Frontal cortex (tissue), 4 donors: ENCODE measurements around the gene CTR9. TPM values are rescaled to one million over a fixed set of nuclear protein-coding genes. Genes with fewer than 3 reads are reported as not detected.
A peak's percentile ranks its signal among the peaks of the same experiment; 100 is the strongest.

Experiments
- DNase-seq, 2 donors: peaks; one replicate each; pipeline ENCODE4 v3.0.0; 2012; ENCODE audit warnings: low spot score in 2 of 2
- FAIRE-seq: peaks from 2 replicates; lab custom pipeline; 2012; peaks lifted over from hg19 to GRCh38; lab: Jason Lieb, UNC
- total RNA-seq: library from RNA; depleted of rRNA; stranded (reverse); fragments of >200 nt; gene quantifications from one replicate; pipeline ENCODE4 v1.2.3, GENCODE V29; 2014
- donor health status: control.
- donor health status: control.
- donor health status: control.

Gene CTR9
- total RNA-seq: 39.9 TPM

GRCh38 chr11:10750838-10751580 is at the start of gene CTR9:
TSS of gene CTR9 (plus strand) at chr11:10751246. CDS start at chr11:10751413, 167 bp downstream.
- FAIRE-seq (no peak), DNase-seq (peak; percentile 66 to 81)

GRCh38 chr11:10701982-10702381 is 49.1 kb upstream of the CTR9 start:
- no peak for FAIRE-seq
- DNase-seq: no peak

DNA sequence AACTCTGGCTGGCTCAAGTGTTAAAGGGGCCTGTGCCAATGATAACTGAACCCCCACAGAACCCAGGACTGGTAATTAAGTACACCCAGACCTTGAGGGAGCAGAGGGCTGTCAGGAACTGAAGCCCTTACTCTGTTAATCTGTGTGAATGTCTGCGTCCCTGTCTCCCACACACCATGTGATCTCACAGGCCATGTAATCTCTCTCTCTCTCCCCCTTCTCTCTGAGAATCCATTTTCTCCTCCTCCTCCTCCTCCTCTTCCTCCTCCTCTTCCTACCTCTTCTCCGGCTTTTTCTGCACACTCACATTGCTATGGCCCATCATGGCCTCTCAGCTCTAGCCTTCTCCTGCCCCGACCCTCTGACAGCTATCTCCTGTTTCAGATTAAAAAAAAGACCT is 42.9 kb upstream of the CTR9 start:
- FAIRE-seq (no peak), DNase-seq (no peak)

- FAIRE-seq (no peak), DNase-seq (no peak)
These were observed 41.6 kb upstream of the CTR9 start for GRCh38 chr11:10709299-10710086.

DNA sequence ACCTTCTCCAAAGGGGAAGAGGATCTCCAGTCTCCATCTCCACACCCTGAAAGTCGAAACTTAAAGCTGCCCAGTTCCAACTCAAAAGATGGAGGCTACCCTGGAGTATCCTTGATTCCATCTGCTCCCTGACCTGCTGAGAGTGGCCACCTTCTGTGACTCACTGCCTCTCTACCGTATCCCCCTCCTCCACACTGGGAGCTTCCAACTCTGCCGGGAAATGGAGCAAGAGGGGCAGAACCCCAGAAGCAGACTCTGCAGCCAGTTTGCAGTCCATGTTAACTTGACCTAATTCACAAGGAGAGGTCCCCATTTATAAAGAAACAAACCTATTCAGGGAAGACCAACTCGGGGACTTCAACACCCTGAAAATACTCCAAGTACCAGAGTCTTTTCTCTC is 35.5 kb upstream of the CTR9 start:
- DNase-seq: peak in 1 of 2 donors; percentile 33
- no peak for FAIRE-seq

GRCh38 chr11:10716122-10716521 is 34.9 kb upstream of the CTR9 start:
- DNase-seq: no peak
- no peak for FAIRE-seq

GRCh38 chr11:10716543-10717259 is 34.3 kb upstream of the CTR9 start:
- FAIRE-seq: no peak
- no peak for DNase-seq

DNA sequence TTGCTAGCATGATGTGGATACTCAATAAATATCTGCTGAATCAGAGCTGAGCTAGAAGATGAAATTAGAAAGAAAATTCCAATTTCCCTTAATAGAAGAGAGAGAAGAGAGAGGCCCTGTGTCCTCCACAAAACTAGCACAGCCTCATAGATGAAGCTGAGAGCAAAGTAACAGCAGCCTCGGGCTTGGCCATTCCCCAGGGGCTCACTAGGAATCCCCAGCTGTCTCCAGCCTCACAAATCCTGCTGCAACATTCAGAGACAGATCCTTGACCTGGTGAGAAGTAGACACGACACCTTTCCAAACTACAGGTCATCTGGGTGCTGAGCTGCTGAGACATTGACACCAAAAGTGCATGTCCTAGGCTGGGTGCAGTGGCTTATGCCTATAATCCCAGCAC is 31.4 kb upstream of the CTR9 start:
- DNase-seq (no peak), FAIRE-seq (no peak)

DNA sequence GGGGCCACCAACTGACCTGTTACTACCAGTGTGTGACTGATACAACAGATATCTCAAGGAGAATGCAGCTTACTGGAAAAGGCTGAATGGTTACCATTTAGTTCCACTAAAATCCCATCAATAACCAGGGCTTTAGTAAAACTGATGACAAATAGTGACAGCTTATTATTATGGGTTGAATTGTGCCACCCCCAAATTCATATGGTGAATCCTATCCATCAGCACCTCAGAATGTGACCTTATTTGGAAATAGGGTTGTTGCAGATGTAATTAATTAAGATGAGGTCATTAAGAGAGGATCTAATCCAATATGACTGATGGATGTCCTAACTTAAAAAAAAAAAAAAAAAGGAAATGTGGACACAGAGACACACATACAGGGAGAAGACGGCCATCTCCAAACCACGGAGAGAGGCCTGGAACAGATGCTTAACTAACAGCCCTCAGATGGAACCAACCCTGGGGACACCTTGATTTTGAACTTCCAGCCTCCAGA is 30.1 kb upstream of the CTR9 start:
- no peak for FAIRE-seq
- no peak for DNase-seq

- no peak for DNase-seq
- no peak for FAIRE-seq
These were observed 28.7 kb upstream of the CTR9 start for GRCh38 chr11:10722307-10722706.

GRCh38 chr11:10725114-10725906 is 25.7 kb upstream of the CTR9 start:
- no peak for DNase-seq
- no peak for FAIRE-seq

DNA sequence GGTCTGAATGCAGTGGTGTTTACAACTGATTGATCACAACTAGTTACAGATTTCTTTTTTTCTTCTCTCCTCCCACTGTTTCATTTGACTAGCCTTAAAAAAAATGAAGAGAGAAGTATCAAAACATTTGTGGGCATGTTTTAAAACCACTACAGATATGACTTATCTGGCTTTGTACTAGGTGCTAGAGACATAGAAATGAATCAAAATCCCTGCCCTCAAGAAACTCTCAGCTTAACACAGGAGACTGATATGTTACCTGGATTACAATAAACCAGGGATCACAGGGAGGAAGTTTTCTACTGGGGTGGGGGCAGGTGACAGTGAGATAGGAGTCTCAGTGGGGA is 25.2 kb upstream of the CTR9 start:
- DNase-seq (no peak), FAIRE-seq (no peak)

DNA sequence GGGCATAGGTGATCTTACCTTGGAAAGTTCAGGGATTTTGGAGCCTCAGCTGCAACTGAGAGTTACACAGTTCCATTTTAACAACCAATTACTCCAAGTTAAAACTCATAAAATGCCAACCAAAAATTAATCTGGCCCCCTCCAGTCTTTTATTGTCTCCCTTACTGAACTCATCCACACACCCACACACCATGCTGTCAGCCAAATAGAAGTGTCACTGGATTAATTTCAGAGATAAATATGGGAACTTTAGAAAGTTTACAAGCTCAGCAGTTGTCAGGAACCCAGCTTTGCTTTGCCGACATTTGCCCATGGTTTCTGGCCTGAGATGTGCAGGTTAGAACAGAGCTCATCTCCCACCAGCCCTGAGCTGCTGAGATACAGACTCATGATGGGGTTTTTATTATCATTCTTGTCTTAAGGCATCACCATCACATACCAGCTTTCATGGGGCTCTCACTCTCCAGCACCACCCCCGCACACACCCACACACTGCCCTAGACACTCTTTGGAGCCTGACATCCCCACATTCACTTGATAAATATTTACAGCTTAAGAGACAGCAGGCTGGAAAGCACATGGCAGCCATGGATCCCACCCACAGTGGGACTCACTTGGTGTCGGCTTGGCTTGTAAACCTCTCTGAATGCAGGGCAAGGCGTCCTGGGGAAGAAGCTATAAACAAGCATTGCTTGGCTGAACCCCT is 23.7 kb upstream of the CTR9 start:
- FAIRE-seq (no peak), DNase-seq (no peak)

DNA sequence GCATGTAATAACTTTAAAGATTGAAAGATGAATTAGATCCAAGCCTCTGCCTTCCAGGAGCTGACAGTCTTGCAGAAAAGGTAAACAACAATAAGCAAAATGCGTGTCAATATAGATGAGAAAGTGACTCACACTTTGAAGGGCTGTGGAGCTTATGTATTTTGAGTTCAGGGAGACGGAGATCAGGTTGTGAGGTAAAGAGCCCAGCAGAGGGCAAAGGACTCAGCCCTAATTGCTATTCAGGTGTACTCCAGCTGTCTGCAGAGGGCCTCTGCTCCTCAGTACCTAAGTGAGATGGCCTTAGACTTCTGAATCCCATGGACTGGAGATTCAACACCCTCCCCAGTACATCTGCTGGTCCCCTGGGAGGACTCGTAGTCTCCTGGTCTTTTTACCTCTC is 22.9 kb upstream of the CTR9 start:
- FAIRE-seq: no peak
- DNase-seq: no peak

GRCh38 chr11:10728789-10729472 is 22.1 kb upstream of the CTR9 start:
- FAIRE-seq: no peak
- DNase-seq: no peak

DNA sequence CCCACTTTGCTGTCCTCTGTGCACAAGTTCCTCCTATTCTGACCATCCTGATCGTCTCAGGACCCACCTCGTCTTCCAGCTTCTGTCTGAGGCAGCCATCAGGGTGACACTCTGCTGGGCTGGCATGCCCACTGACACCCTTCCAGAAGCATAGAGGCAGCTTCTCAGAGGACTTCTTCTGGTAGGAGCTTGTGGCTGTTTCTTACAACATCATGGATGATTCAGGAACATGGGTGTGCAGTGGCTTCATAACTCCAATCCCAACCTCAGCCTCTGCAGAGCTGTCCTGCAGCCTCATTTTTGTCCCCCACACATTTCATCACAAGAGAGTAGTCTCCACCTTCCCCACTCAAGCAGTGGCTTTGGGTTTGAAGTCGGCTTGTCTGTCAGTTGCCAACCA is 20.9 kb upstream of the CTR9 start:
- DNase-seq (no peak), FAIRE-seq (no peak)

GRCh38 chr11:10731064-10731680 is 19.9 kb upstream of the CTR9 start:
- no peak for DNase-seq
- no peak for FAIRE-seq
